ENCODE data around the gene UNC5B. TPM values are rescaled to one million over a fixed set of nuclear protein-coding genes. Genes with fewer than 3 reads are reported as not detected.

The UNC5B gene
- total RNA-seq, 2 donors from 2014 or later = 10.4 to 11.2 TPM

GRCh38 chr10:71264345-71265200 lies 52.2 kb downstream of the UNC5B start:
- Histone ChIP-seq H3K27me3 (no peaks in the 10 kb centered on the region), H3K27ac (no peak overlapping the region), H3K4me1 (peaks cover 23% of the 10 kb centered on the region), H3K9me3 (no peaks in the 10 kb centered on the region), H3K36me3 (replicated peaks in 1 of 2; ENCODE audit: insufficient read depth in 1 of 2, low read depth in 2 of 2) (no peaks in the 10 kb centered on the region), H3K4me3 (no peak overlapping the region)
- no peak for DNase-seq
- ATAC-seq = no peak
- no peak for TF ChIP-seq CTCF (IDR thresholded peaks at IDR 0.05)
- no peak for TF ChIP-seq POLR2A (IDR thresholded peaks at IDR 0.05)
- intact Hi-C loops (cut with DNase I) = no loop called here
- WGBS, 2 donors = 83% methylated on average over 16 of the region's 16 CpGs

- no peaks in the 10 kb centered on the region for H3K27me3 ChIP-seq
- intact Hi-C loops (cut with DNase I) = no loop called here
- TF ChIP-seq CTCF (IDR thresholded peaks at IDR 0.05) = no peak
- TF ChIP-seq POLR2A (IDR thresholded peaks at IDR 0.05) = no peak
- ATAC-seq (no peak), DNase-seq (no peak)
- H3K4me1 ChIP-seq = peaks cover 23% of the 10 kb centered on the region
- 88 to 94% methylated on average over 9 of the region's 9 CpGs for WGBS, 2 donors
- H3K9me3 ChIP-seq = no peaks in the 10 kb centered on the region
- no peak overlapping the region for H3K27ac ChIP-seq
- no peaks in the 10 kb centered on the region for H3K36me3 ChIP-seq (replicated peaks in 1 of 2; ENCODE audit: insufficient read depth in 1 of 2, low read depth in 2 of 2)
- H3K4me3 ChIP-seq = no peak overlapping the region
These were observed 52.8 kb downstream of the UNC5B start for GRCh38 chr10:71265201-71265575.

- DNase-seq (no peak), ATAC-seq (no peak)
- TF ChIP-seq CTCF (IDR thresholded peaks at IDR 0.05) = no peak
- no peak for TF ChIP-seq POLR2A (IDR thresholded peaks at IDR 0.05)
- no peaks in the 10 kb centered on the region for H3K27me3 ChIP-seq
- H3K4me1 ChIP-seq = peaks cover 23% of the 10 kb centered on the region
- H3K36me3 ChIP-seq (replicated peaks in 1 of 2; ENCODE audit: insufficient read depth in 1 of 2, low read depth in 2 of 2) = no peaks in the 10 kb centered on the region
- intact Hi-C loops (cut with DNase I) = no loop called here
- no peaks in the 10 kb centered on the region for H3K9me3 ChIP-seq
- WGBS, 2 donors = 76 to 82% methylated on average over 5 to 9 of the region's 9 CpGs
- no peak overlapping the region for H3K4me3 ChIP-seq
- H3K27ac ChIP-seq = no peak overlapping the region
These were observed 53.3 kb downstream of the UNC5B start for GRCh38 chr10:71265618-71266146.

GRCh38 chr10:71266147-71266917 lies 54.0 kb downstream of the UNC5B start:
- H3K27me3 ChIP-seq = no peaks in the 10 kb centered on the region
- DNase-seq (peak; percentile 26 to 72 (median 41)), ATAC-seq (peak; percentile 26)
- no peaks in the 10 kb centered on the region for H3K9me3 ChIP-seq
- 48 to 79% methylated on average over 17 to 18 of the region's 18 CpGs for WGBS, 2 donors
- no peak overlapping the region for H3K27ac ChIP-seq
- intact Hi-C loops (cut with DNase I) = no loop called here
- H3K4me1 ChIP-seq = peaks cover 23% of the 10 kb centered on the region
- peak in 1 of 7 experiments; percentile 12 for TF ChIP-seq CTCF (IDR thresholded peaks at IDR 0.05)
- TF ChIP-seq POLR2A (IDR thresholded peaks at IDR 0.05) = no peak
- no peaks in the 10 kb centered on the region for H3K36me3 ChIP-seq (replicated peaks in 1 of 2; ENCODE audit: insufficient read depth in 1 of 2, low read depth in 2 of 2)
- no peak overlapping the region for H3K4me3 ChIP-seq
